HL-60 (cell line): ENCODE results near the gene IL20.

ENCODE experiments used
- DNase-seq, 2 experiments: peaks; one replicate each; pipeline ENCODE4 v3.0.0-alpha.2; 2010 to 2020; ENCODE audit warnings: low read depth in 1 of 2, low spot score in 1 of 2
- H3K27ac ChIP-seq: fragments of 250-450 bp; sonication (Bioruptor Pico); replicated peaks from 2 replicates; pipeline ENCODE4 v1.5.1; 2020; ENCODE audit warnings: mild to moderate bottlenecking, moderate library complexity
- H3K27me3 ChIP-seq: fragments of 250-450 bp; sonication (Bioruptor Pico); 2 replicates; pipeline ENCODE4 v1.5.1; 2021; ENCODE audit warnings: mild to moderate bottlenecking, moderate library complexity; ENCODE audit not compliant: insufficient read depth, poor library complexity, severe bottlenecking
- H3K4me3 ChIP-seq: replicated peaks from 2 replicates; pipeline ENCODE4 v1.5.1; 2011; ENCODE audit warnings: mild to moderate bottlenecking, control low read depth, low read length; ENCODE audit not compliant: insufficient read depth
- CTCF ChIP-seq: IDR thresholded peaks from one replicate; pipeline ENCODE4 v1.5.1; 2011; ENCODE audit warnings: low read length, control low read depth, inconsistent platforms; ENCODE audit not compliant: insufficient read depth
- GABPA ChIP-seq: IDR thresholded peaks from 2 replicates; pipeline ENCODE4 v1.6.1; 2012; ENCODE audit warnings: low read depth
- POLR2AphosphoS5 ChIP-seq: IDR thresholded peaks from 2 replicates; pipeline ENCODE4 v1.6.1; 2012; ENCODE audit warnings: low read depth
- REST ChIP-seq: IDR thresholded peaks from 2 replicates; pipeline ENCODE4 v1.6.1; 2012; ENCODE audit warnings: low read depth; ENCODE audit not compliant: insufficient replicate concordance
- SPI1 ChIP-seq: IDR thresholded peaks from 2 replicates; pipeline ENCODE4 v1.6.1; 2012; ENCODE audit warnings: low read depth, mild to moderate bottlenecking, borderline replicate concordance

IL20 gene

GRCh38 chr1:206897175-206897574 lies 31.8 kb downstream of the IL20 start, which contains the start of gene IL24:
Gene IL24 (plus strand): TSS chr1:206897443. CDS start chr1:206897833, 390 bp downstream.
- Histone ChIP-seq H3K27me3 (peaks cover 3% of the 10 kb centered on the region), H3K27ac (no peak within 1 kb of the TSS), H3K4me3 (no peak within 1 kb of the TSS)
- no peak for TF ChIP-seq SPI1
- no peak for TF ChIP-seq GABPA
- no peak for TF ChIP-seq CTCF
- TF ChIP-seq POLR2AphosphoS5, result no peak
- no peak for TF ChIP-seq REST
- DNase-seq, result no peak

- peaks cover 3% of the 10 kb centered on the region for H3K27me3 ChIP-seq
- TF ChIP-seq CTCF (no peak), SPI1 (no peak)
- no peak overlapping the region for H3K27ac ChIP-seq
- H3K4me3 ChIP-seq, result no peak overlapping the region
- DNase-seq, result no peak
Observed at GRCh38 chr1:206898089-206898914, 32.9 kb downstream of the IL20 start.

- TF ChIP-seq REST, result no peak
- no peak for TF ChIP-seq SPI1
- no peak for TF ChIP-seq POLR2AphosphoS5
- TF ChIP-seq GABPA, result no peak
- no peak for TF ChIP-seq CTCF
- peaks cover 3% of the 10 kb centered on the region for H3K27me3 ChIP-seq
- DNase-seq, result no peak
- H3K27ac ChIP-seq, result no peak overlapping the region
- H3K4me3 ChIP-seq, result no peak overlapping the region
Observed at GRCh38 chr1:206898915-206899431, 33.5 kb downstream of the IL20 start.

GRCh38 chr1:206899717-206900116 lies 34.3 kb downstream of the IL20 start:
- no peak overlapping the region for H3K4me3 ChIP-seq
- DNase-seq, result no peak

More at GRCh38 chr1:206899717-206900116, 34.3 kb downstream of the IL20 start:
- peaks cover 3% of the 10 kb centered on the region for H3K27me3 ChIP-seq
- H3K27ac ChIP-seq, result no peak overlapping the region
- TF ChIP-seq POLR2AphosphoS5 (no peak), CTCF (no peak), REST (no peak), SPI1 (no peak), GABPA (no peak)
